Stimulated activated CD4-positive, alpha-beta T cell treated with anti-CD3 and anti-CD28 coated beads, Interleukin-1b, Interleukin-23, amount 100 ng/mL, for 48 hours (primary cell): ENCODE data around the gene TNKS2.
"Not testable (repeated sequence)": the region's sequence is repeated elsewhere in the genome, so short reads cannot be mapped to it uniquely, and the experiment has no call there.

Experiments
- DNase-seq: peaks from one replicate; pipeline ENCODE4 v3.0.0-alpha.2; 2020

The TNKS2 gene

GRCh38 chr10:91879515-91880170 lies 81.4 kb downstream of the TNKS2 start:
- no peak for DNase-seq

GRCh38 chr10:91880310-91880709 lies 82.1 kb downstream of the TNKS2 start:
- no peak for DNase-seq

GRCh38 chr10:91883549-91884444 lies 85.6 kb downstream of the TNKS2 start:
- DNase-seq: no peak

- no peak for DNase-seq
Observed at GRCh38 chr10:91884536-91884935, 86.3 kb downstream of the TNKS2 start.

GRCh38 chr10:91885362-91886079 lies 87.3 kb downstream of the TNKS2 start:
- no peak for DNase-seq

- DNase-seq: no peak
Observed at GRCh38 chr10:91886954-91887271, 88.7 kb downstream of the TNKS2 start.

GRCh38 chr10:91887272-91888076 lies 89.2 kb downstream of the TNKS2 start:
- no peak for DNase-seq

GRCh38 chr10:91891125-91892001 lies 93.1 kb downstream of the TNKS2 start:
- DNase-seq: no peak

- no peak for DNase-seq
Observed at GRCh38 chr10:91893051-91893450, 94.8 kb downstream of the TNKS2 start.

- DNase-seq: not testable (repeated sequence)
Observed at GRCh38 chr10:91894261-91894685, 96.0 kb downstream of the TNKS2 start.

- DNase-seq: no peak
Observed at GRCh38 chr10:91896212-91896756, 98.1 kb downstream of the TNKS2 start.

GRCh38 chr10:91897421-91897820 lies 99.2 kb downstream of the TNKS2 start:
- DNase-seq: no peak

- DNase-seq: peak; percentile 68
Observed at GRCh38 chr10:91901784-91902677, 103.8 kb downstream of the TNKS2 start.

GRCh38 chr10:91907033-91907594 lies 108.9 kb downstream of the TNKS2 start:
- no peak for DNase-seq

GRCh38 chr10:91907914-91908336 lies 109.7 kb downstream of the TNKS2 start:
- DNase-seq: no peak

- peak; percentile 73 for DNase-seq
Observed at GRCh38 chr10:91908337-91909116, 110.3 kb downstream of the TNKS2 start.

GRCh38 chr10:91909117-91909677 lies 111.0 kb downstream of the TNKS2 start, which contains the start of gene FGFBP3:
Gene FGFBP3, minus strand, starts transcription at chr10:91909486. Its CDS starts 517 bp downstream, at chr10:91908969.
- peak; percentile 44 for DNase-seq

- no peak for DNase-seq
Observed at GRCh38 chr10:91910467-91910866, 112.2 kb downstream of the TNKS2 start.
